Right lung (tissue), 5 donors: ENCODE data around the gene CDX1. TPM values are rescaled to one million over a fixed set of nuclear protein-coding genes. Genes with fewer than 3 reads are reported as not detected.
A peak's percentile ranks its signal among the peaks of the same experiment; 100 is the strongest.

Source experiments
- DNase-seq, 2 donors: peaks; one replicate each; pipeline ENCODE4 v3.0.0-alpha.2; 2013
- polyA plus RNA-seq, 5 donors: library from polyadenylated mRNA; unstranded; fragments of 120-200 nt; gene quantifications; one replicate each; pipeline versions ENCODE4 v1.2.1 to v1.2.3, GENCODE V29; 2013; ENCODE audit warnings: inconsistent platforms in 1 of 5, low replicate concordance in 1 of 5; ENCODE audit not compliant: insufficient read length in 5 of 5, insufficient read depth in 1 of 5

Gene CDX1
- polyA plus RNA-seq, 5 donors: 0.13 to 0.66 (median 0.39) TPM

DNA sequence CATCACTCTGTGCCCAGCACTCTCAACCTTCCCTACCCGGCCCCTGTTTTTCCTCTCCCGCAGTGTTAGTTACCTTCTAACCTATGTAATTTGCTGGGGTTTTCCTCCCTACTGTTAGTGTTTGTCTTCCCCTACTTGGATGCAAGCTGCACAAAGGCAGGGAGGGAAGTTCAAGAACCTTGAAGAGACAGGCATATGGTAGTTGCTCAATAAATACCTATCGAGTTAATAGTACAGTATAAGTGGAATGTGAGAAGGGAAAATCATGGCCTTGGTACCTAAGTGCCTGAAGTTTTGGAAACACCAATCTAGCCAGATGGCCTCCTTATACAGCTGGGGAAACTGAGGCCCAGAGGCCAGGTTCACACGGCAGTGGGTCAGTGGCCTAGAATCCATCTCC lies 35.1 kb upstream of the CDX1 start:
- no peak for DNase-seq

GRCh38 chr5:150131978-150132694 lies 34.4 kb upstream of the CDX1 start:
- DNase-seq: no peak

DNA sequence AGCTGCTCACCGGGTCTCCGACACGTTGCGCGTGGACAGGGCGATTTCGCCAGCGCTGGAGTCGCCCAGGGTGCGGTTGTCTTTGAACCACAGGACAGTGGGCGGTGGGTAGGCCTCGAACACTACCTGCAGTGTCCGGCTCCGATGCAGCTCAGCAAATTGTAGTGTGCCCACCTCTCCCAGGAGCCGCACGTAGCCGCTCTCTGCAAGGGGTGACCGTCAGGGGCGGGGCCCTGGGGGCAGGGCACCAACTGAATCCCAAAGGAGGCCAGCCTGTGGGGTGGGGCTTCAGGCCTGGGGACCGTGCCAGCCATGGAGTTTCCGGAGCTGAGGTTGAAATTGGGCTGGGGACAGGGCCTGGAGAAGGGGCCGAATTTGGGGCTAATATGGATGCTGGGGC lies 33.8 kb upstream of the CDX1 start:
- no peak for DNase-seq

DNA sequence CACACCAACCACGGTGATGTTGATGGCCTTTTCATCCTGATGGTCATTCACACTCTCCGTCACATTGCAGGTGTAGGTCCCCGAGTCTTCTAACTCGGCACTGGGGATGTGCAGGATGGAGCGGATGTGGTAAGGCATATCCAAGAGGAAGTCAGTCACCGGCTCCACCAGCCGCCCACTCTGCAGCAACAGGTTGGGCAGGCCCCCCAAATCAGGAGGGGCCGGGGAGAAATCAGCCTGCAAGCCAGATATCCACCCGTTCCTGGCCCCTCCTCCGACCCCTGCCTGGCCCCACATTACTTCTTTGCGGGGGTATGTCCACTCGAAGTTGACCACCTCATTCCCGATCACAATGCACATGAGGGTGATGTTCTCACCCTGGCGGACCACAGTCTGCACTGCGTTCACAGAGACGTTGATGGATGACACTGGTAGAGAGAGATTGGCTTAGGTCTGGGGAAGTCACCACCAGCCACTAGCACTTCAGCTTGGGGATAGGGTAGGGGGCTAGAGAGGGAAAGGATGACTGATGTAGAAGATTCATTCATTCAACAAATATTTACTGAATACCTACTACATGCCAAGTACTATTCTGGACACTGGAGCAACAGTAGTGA lies 32.9 kb upstream of the CDX1 start:
- no peak for DNase-seq

DNA sequence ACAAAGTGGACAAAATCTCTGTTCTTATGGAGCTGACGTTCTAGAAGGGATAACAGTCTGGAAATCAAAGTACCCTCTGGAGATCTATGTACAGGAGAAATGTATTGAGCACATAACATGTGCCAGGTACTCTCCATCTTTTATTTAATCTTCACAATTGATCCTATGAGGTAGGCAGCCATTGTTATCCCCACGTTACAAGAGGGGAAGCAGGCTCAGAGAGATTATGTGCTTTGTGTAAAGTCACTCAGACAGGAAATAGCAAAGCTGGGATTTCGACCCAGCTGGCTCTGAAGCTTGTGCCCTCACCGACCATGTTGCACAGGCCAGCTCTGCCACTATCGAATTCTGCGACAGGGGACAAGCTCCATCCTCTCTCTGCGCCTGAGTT lies 32.4 kb upstream of the CDX1 start:
- DNase-seq: no peak

GRCh38 chr5:150135557-150136304 lies 30.8 kb upstream of the CDX1 start:
- no peak for DNase-seq

DNA sequence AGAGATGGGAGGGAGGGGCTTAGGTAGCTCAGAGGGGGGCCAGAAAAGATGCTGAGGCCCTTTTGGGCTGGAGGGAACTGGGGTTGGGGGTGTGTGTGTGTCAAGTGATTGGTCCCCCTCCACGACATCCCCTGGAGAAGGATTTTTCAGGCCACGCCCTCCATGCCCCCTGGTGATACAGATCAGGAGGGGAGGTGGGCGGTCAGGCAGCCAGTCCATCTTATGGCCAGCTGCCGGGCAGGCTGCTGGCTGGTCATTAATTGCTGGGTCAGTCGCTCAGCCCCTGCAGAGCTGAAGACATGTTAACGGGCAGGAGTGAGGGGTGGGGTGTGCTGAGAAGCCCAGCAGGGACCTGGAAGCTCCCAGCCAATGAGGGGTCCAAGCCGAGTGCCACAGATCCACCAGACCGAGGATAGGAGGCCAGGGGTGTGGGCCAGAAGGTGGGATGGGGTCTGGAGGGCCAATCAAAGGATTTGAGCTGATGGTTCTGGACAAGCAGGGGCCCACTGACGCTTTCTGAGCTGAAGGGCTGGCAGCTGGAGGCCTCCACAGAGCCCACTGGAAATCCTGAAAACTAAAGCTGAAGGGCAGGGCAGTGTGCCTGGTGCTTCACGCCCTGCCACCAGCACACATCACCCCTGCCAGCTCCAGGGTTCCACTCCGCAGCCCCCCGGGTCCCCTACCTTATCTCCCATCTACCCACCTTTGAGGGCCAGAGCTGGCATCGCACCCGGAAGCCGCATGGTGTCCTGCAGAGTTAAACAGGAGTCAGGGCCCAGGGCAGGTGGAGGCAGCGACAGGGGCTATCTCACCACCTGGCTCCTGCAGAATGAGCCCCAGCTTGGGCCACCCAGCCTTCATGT lies 30.0 kb upstream of the CDX1 start:
- DNase-seq: no peak

DNA sequence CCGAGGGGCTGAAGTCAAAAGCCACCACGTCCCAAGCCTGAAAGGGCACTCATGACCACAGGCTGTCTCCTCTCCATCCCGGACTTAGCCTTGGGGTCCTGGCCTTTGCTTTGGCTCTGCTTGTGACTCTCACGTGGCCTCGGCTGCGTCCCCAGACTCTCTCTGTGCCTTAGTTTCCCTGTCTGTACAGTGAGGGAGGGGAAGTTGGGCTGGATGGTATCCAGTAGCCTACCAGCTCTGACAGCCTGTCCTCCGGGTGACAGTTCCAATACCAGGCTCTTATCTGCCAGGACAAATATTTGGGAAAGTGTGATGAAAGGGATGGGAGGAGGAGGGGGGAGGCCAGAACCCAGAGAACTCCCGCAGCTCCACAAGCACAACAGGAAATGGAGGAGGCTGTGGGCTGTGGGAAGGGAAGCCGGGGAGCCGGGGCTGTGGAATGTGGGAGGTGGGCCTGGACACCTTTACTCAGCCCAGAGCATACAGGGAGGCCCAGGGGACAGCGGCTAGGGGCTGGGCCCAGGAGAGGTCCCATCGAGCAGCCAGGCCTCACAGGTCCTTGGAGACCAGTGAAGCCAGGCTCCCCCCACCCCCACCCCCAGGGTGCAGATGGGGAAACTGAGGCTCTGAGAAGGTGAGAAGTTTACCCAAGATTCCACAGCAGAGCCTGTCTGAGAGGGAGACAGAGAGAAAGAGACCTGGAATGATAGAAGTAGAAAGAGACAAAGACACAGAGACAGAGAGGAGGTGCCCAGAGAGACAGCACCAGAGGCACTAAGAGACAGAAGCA lies 29.2 kb upstream of the CDX1 start:
- DNase-seq: no peak

DNA sequence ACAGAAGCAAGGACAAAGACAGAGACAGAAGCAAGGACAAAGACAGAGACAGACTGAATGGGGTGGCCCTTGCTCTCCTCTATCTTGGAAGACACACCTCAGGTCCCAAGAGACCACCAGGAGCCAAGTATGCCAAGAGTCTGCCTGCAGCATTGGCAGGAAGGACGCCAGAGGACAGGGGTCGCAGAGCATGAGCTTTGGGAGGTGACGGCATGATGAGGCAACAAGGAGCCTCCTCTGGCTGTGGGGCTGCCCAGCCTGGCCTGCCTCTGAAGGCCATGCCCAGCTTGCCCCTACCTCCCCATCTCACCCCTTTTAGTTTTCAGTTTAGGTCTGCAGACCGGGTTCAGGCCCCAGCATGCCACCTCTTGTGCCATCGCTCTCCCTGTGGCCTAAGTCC lies 28.6 kb upstream of the CDX1 start:
- no peak for DNase-seq

GRCh38 chr5:150138551-150139265 lies 27.9 kb upstream of the CDX1 start:
- DNase-seq: peak; percentile 88 to 92

DNA sequence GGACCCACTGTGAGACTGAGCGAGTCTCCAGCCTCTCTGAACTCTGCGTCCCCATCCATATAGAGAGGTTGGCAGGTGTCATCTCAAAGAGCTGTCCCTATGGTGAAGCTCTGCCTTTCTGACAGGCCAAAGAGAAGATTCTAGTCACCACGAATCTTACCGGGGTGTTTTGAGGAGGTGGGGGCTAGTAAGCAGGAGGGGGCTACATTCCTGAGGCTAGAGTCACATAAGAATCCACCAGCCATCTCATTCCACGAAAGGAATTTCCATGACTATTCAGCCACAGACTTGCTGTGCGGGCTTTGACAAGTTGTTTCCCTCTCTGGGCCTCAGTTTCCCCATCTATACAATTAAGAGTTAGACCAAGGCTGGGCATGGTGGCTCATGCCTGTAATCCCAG lies 27.2 kb upstream of the CDX1 start:
- no peak for DNase-seq

GRCh38 chr5:150140830-150141229 lies 25.7 kb upstream of the CDX1 start:
- peak; percentile 71 to 75 for DNase-seq

- no peak for DNase-seq
These were observed 24.9 kb upstream of the CDX1 start for GRCh38 chr5:150141544-150142184.

DNA sequence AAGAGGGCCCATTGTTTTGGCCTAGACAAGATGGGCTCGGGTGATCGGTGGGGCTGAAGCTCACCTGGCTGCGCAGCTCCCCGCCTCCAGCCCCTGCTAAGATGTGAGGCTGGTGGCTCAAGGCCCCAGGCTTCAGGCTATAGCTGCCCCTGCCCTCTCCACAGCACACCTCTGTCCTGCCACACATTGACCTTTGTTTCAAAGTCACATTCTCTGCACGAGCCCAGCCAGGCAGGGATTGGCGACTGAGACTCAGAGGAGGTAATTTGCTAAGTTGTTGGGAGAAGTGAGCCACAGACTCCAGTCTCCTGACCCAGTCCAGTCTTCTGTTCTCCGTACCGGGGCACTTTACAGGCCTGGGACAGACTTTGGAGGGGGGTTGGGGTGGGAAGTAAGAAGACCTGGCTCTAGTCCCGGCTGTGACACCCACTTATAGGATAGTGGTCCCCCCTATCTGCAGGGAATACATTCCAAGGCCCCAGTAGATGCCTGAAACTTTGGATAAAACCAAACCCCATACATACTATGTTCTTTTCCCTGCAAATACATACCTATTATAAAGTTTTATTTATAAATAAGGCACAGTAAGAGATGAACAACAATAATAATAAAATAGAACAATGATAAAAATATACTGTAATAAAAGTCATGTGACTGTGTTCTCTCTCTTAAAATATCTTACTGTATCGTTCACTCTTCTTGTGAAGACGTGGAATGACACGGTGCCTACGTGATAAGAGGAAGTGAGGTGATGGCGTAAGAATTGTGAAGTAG lies 24.2 kb upstream of the CDX1 start:
- no peak for DNase-seq

DNA sequence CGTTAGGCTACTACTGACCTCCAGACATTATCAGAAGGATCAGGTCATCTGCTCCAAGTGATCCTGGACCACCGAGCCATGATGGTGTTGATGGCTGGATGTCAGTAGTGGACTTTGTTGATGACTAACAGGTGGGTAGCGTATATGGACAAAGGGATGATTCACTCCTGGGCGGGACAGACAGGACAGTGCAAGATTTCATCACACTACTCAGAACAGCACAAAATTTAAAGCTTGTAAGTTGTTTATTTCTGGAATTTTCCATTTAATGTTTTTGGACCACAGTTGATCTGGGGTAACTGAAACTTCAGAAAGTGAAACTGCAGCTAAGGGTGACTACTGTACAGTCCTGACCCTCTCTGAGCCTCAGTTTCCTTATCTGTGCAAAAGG lies 23.6 kb upstream of the CDX1 start:
- no peak for DNase-seq

DNA sequence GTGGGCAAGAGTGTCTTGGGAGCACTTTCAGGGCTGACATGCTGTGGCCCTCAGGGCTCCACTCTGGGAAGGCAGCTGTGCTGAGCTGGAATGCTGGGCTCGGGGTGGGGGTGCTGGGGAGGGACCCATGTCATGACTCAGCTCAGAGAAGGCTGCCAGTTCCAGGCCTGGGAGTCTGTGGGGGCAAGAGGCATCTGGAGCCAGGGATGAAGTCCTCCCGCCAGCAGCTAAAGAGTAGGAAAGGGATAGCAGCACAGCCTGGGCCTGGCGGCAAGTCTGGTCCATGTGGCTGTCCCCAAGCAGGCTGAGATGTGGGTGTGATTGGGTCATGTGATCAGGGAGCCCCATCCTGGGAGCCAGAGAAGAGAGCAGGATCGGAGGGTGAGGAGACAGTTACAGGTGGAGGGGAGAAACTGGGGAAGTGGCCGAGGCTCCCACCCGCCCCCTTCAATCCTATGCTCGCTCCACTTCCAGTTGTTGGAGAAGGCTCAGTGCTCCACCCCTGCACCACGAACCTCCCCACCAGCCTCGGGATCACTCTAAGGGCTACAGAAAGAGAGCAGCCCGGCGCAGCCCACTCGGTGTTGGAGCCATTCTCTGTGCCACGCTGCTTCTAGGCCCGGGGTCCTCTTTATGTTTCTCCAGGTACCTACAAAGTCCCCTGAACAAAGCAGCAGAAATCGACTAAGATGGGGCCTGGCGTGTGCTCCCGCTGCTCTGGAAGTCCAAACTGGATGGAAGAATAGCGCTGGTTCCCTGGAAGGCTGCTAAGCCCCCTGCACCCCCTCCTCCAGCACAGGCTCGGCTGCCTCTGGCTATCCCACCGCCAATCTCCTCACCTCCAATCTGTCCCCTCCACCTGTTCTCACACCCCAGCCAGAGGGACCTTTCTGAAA lies 23.0 kb upstream of the CDX1 start:
- no peak for DNase-seq

DNA sequence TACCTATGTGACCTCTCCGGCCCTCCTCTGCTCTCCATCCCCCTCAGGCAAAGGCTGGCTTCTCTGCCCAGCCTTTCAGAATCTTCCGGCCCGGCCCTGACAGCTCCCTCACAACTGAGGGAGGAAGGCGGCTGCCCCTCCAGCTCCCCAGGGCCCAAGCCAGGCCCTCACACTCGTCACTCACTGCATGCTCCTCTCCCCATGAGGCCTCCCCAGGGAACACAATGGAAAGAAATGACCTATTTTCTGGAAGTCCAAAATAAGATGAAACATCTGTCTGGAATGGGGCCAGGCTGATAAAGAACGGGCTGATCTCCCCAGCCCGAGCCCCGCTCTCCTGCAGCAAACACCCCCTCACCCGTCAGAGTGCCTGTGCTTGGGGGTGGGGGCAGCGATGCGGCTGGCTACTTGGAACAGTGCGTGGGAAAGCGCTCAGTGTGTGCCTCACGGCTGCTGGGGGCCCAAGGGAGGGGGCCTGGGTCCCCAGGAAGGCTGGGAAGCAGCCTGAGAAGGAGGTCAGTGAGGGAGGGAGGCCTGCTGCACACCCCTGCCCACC lies 22.3 kb upstream of the CDX1 start:
- peak; percentile 85 to 88 for DNase-seq

DNA sequence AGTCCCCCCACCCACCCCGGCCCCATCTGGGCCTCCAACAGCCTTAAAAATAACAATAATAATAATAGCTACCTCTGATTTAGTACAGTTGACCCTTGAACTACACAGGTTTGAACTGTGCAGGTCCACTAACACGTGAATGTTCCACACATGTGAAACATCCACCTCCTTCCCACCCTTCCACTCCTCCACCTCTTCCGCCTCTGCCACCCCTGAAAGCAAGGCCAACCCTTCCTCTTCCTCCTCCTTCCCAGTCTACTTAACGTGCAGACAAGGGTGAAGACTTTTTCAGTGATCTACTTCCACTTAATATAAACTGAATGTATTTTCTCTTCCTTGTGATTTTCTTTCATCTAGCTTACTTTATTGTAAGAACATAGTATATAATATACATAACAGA lies 21.7 kb upstream of the CDX1 start:
- no peak for DNase-seq
